Mesodermal cell (in vitro differentiated cells): ENCODE measurements around the gene MMP27.

Experiments used
- H3K27ac ChIP-seq: 2 replicates; pipeline ENCODE4 v1.7.0; 2013; ENCODE audit warnings: mild to moderate bottlenecking, low read depth, low read length, moderate library complexity; ENCODE audit not compliant: severe bottlenecking
- H3K36me3 ChIP-seq: 2 replicates; pipeline ENCODE4 v1.7.1; 2013; ENCODE audit warnings: mild to moderate bottlenecking, low read length, moderate library complexity; ENCODE audit not compliant: control insufficient read depth, insufficient read depth
- H3K4me1 ChIP-seq: one replicate; pipeline ENCODE4 v1.7.1; 2013; ENCODE audit warnings: mild to moderate bottlenecking, low read length; ENCODE audit not compliant: insufficient read depth, control insufficient read depth, poor library complexity, severe bottlenecking
- H3K4me3 ChIP-seq: 2 replicates; pipeline ENCODE4 v1.7.0; 2013; ENCODE audit warnings: low read length, control low read depth, mild to moderate bottlenecking; ENCODE audit not compliant: insufficient read depth, poor library complexity, severe bottlenecking; ENCODE audit errors: extremely low read depth
- H3K9me3 ChIP-seq: 2 replicates; pipeline ENCODE4 v1.7.1; 2013; ENCODE audit warnings: mild to moderate bottlenecking, low read length, moderate library complexity; ENCODE audit not compliant: control insufficient read depth
- WGBS, 2 experiments: methylation state at CpG; one replicate each; pipeline ENCODE4 v1.1.5; 2013; ENCODE audit warnings: missing lambda C conversion rate in 2 of 2; ENCODE audit not compliant: insufficient coverage in 2 of 2; 5-methylcytosine and 5-hydroxymethylcytosine counted together

Gene MMP27

DNA sequence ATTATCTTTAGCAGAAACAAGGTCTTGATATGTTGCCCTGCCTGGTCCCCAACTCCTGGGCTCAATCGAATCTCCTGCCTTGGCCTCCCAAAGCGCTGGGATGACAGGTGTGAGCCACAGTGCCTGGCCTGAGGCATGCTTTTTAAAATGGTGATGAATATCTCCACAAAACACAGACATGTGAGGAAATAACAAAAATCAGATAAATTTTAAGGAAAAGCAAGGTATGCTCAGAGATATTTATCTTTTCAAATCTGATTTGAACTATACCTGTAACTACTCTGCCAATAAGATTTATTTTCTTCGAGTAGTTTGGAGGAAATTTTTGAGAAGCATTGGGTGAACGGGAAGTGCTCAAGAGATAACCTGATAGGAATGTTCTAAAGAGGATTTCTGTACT lies 44.5 kb downstream of the MMP27 start:
- 92 to 93% methylated on average over 2 to 3 of the region's 4 CpGs for WGBS, 2 experiments
- Histone ChIP-seq H3K4me1 (no peaks in the 10 kb centered on the region), H3K4me3 (no peak overlapping the region)

DNA sequence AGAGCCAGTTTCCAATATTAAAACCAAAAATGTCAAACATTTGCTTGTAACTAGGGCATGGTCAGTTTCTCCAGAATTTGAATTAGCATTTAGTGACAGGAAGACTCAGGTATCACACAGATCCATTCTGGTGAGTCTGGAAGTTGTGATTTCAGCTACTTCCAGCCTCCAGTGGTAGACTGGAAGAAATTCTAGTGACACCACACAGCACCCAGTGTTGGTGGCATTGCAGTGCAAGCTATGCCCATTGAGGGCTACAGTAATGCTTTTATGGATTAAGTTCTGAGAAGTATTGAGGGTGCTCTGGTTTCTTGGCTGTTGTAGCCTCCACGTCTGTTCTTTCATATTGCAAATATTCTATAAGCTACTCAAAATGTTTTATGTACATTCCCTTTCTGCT lies 49.0 kb downstream of the MMP27 start:
- Histone ChIP-seq H3K9me3 (peaks cover 7% of the 10 kb centered on the region), H3K4me1 (no peaks in the 10 kb centered on the region), H3K27ac (no peak overlapping the region), H3K4me3 (no peak overlapping the region), H3K36me3 (no peaks in the 10 kb centered on the region)
- no CpG with 5 or more reads among the region's 1 CpG for WGBS, 2 experiments

More for the DNA sequence above, 44.5 kb downstream of the MMP27 start:
- Histone ChIP-seq H3K9me3 (no peaks in the 10 kb centered on the region), H3K36me3 (no peaks in the 10 kb centered on the region), H3K27ac (no peak overlapping the region)

DNA sequence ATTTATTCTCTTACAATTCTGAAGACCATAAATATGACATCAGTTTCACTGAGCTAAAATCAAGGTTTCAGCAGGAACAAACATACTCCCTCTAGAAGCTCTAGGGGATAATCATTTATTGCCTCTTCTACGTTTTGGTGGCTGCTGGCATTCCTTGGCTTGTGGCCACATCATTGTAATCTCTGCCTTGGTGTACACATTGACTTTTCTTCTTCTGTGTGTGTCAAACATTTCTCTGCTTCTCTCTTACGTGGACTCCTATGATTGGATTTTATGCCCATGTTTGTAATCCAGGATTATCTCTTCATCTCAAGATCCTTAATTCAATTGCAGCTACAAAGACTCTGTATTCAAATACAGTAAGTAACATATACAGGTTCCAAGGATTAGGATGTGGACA lies 50.0 kb downstream of the MMP27 start:
- 70 to 100% methylated on average over 1 of the region's 2 CpGs for WGBS, 2 experiments
- peaks cover 7% of the 10 kb centered on the region for H3K9me3 ChIP-seq
- H3K4me3 ChIP-seq = no peak overlapping the region
- no peaks in the 10 kb centered on the region for H3K4me1 ChIP-seq
- H3K36me3 ChIP-seq = no peaks in the 10 kb centered on the region
- no peak overlapping the region for H3K27ac ChIP-seq

DNA sequence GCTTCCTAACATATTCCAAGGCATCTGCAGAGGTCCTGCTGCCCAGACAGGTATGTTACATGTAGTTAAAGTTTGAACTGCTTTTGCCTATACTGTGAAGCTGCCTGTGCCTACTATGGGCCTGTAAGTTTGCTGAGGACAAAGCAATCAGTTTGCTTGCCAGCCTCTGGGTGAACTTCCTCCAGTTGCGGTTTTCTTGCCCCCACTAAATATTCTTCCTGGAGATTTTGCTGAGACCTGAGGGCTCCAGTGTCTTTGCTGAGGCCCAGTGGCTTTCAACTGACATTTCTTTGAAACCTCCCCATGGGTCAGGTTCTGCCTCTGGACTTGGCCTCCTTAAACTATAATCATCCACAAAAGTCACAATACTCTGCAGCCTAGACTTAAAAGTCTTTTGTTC lies 50.8 kb downstream of the MMP27 start:
- no peaks in the 10 kb centered on the region for H3K4me1 ChIP-seq
- 89 to 100% methylated on average over 1 of the region's 1 CpG for WGBS, 2 experiments

DNA sequence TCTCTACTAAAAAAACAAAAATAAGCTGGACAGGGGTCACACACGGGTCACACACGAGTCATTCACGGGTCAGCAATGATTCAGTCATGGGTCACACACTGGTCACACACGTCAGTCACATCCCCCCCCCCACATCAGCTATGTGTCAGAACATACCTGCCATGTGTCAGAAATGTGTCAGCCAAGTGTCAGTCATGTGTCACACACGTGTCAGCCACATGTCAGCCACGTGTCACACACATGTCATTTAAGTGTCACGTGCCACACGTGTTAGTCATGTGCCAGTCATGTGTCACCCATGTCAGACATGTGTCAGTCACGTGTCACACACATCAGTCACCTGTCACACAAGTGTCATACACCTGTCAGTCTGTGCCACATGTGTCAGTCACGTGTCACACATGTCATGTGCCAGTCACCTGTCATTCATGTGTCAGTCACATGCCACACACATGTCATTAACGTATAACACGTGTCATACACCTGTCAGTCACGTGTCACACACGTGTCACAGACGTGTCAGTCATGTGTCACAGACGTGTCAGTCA lies 51.8 kb downstream of the MMP27 start:
- Histone ChIP-seq H3K9me3 (peaks cover 7% of the 10 kb centered on the region), H3K4me3 (no peak overlapping the region), H3K36me3 (no peaks in the 10 kb centered on the region), H3K27ac (no peak overlapping the region), H3K4me1 (no peaks in the 10 kb centered on the region)
- WGBS, 2 experiments = 87 to 90% methylated on average over 15 to 16 of the region's 16 CpGs

More for the DNA sequence above, 50.8 kb downstream of the MMP27 start:
- no peaks in the 10 kb centered on the region for H3K36me3 ChIP-seq
- H3K9me3 ChIP-seq = peaks cover 7% of the 10 kb centered on the region
- no peak overlapping the region for H3K4me3 ChIP-seq
- no peak overlapping the region for H3K27ac ChIP-seq

DNA sequence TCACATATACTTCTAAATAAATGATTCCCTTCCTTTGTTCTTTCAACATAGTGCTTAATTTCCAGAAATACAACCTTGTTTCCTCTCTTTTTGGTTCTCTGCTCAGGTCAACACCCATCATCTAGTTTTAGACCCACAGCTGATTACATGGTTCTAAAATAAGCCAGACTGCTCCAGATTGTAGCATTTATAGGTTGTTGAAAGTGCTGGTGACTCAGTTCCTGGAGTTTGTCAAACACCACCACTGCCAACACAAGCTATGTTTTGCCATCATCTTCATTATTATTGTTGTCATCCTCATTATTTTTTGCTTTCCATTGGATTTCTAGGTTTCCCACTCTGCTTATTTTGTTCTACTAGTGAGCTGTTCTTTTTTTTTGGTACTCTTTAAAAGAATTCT lies 58.1 kb downstream of the MMP27 start:
- no peak overlapping the region for H3K27ac ChIP-seq
- no peak overlapping the region for H3K4me3 ChIP-seq
- no peaks in the 10 kb centered on the region for H3K36me3 ChIP-seq
- H3K4me1 ChIP-seq = peaks cover 3% of the 10 kb centered on the region
- H3K9me3 ChIP-seq = no peaks in the 10 kb centered on the region

DNA sequence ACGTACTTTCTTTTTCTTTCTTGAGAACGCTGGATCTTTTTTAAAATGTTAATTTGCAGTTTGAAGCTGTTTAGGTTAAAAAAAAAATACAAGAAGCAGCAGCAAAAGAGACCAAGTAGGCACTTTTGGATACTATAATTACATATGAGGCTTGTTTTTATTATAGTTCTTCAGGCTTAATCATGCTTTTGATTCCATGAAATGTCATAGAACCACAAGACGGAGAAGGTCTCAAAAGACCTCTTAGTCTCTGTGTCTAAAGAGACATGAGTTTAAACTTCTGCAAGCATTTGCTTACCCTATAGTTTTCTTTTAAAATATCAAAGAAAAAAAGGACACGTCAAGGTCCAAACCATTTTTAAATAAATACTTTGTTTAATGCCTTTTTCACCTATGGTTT lies 61.6 kb downstream of the MMP27 start:
- Histone ChIP-seq H3K4me1 (peaks cover 3% of the 10 kb centered on the region), H3K9me3 (no peaks in the 10 kb centered on the region), H3K4me3 (no peak overlapping the region), H3K27ac (no peak overlapping the region), H3K36me3 (no peaks in the 10 kb centered on the region)
- 100% methylated on average over 1 of the region's 4 CpGs; no CpG with 5 or more reads in 1 of the 2 experiments for WGBS, 2 experiments
